A549 (cell line): ENCODE measurements around the gene EGFLAM.

Experiments
- FOSB ChIP-seq: fragments of 250-450 bp; sonication (Bioruptor Pico); IDR thresholded peaks from 2 replicates; pipeline ENCODE4 v1.5.0; 2020; ENCODE audit warnings: mild to moderate bottlenecking, moderate library complexity
- MAFK ChIP-seq: fragments of 450-650 bp; IDR thresholded peaks from 2 replicates; pipeline ENCODE4 v1.6.1; 2014; ENCODE audit not compliant: partially characterized antibody
- MYC ChIP-seq: IDR thresholded peaks from 2 replicates; pipeline ENCODE4 v1.6.1; 2012; ENCODE audit warnings: mild to moderate bottlenecking, inconsistent platforms, low read length, improper control_type of control experiment, borderline replicate concordance
- ZC3H11A ChIP-seq: fragments of 450-650 bp; IDR thresholded peaks from 2 replicates; pipeline ENCODE4 v1.6.1; 2014; ENCODE audit warnings: antibody characterized with exemption, mild to moderate bottlenecking
- TF ChIP-seq, protein P1 (sequence below): fragments of >200 bp; sonication (Bioruptor Twin); formaldehyde crosslinking; IDR thresholded peaks from 3 replicates; pipeline ENCODE4 v1.5.1; 2016

DNA sequence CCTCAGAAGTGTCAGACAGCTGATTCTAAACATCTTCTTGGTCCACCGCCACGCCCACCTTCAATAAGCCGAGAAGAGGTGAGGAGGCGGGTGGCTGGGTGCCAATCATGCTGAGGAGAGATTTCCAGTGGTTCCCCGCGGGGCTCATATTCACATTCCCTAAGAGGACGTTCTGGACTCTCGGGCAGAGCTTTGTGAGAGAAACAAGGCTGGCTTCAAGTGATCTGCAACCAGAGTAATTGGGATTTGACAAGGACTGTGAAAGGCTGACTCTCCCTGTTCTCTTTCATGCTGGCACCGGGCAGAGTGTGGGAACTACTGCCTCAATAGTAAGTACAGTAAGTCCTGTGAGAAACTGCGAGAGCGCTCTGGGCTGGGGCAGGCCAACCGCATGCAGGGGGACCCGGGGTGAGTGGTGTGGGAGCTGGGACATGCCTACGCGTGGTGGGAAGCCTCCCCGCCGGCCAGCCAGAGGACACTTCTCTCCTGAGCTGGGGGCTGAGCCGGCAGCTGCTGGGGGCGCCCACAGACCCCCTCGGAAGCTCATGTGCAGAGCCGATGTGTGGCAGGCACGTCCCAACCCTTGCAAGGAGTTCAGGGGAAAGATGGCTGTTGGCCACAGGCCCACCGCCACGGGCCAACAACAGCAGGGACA lies 187.1 kb downstream of the EGFLAM start:
- TF ChIP-seq FOSB (CRISPR knock-in tag) (no peak), MAFK (no peak), ZC3H11A (no peak), MYC (no peak)
- TF ChIP-seq, protein P1, sequence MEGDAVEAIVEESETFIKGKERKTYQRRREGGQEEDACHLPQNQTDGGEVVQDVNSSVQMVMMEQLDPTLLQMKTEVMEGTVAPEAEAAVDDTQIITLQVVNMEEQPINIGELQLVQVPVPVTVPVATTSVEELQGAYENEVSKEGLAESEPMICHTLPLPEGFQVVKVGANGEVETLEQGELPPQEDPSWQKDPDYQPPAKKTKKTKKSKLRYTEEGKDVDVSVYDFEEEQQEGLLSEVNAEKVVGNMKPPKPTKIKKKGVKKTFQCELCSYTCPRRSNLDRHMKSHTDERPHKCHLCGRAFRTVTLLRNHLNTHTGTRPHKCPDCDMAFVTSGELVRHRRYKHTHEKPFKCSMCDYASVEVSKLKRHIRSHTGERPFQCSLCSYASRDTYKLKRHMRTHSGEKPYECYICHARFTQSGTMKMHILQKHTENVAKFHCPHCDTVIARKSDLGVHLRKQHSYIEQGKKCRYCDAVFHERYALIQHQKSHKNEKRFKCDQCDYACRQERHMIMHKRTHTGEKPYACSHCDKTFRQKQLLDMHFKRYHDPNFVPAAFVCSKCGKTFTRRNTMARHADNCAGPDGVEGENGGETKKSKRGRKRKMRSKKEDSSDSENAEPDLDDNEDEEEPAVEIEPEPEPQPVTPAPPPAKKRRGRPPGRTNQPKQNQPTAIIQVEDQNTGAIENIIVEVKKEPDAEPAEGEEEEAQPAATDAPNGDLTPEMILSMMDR: no peak
